Cerebellar nuclear complex (tissue), 1 donor: ENCODE results near the gene DMBX1.
A peak's percentile ranks its signal among the peaks of the same experiment; 100 is the strongest.

ENCODE experiments used
- DNase-seq, 2 experiments: peaks; one replicate each; lab custom pipeline; 2025; lab: John Stamatoyannopoulos, UW

Gene DMBX1

DNA sequence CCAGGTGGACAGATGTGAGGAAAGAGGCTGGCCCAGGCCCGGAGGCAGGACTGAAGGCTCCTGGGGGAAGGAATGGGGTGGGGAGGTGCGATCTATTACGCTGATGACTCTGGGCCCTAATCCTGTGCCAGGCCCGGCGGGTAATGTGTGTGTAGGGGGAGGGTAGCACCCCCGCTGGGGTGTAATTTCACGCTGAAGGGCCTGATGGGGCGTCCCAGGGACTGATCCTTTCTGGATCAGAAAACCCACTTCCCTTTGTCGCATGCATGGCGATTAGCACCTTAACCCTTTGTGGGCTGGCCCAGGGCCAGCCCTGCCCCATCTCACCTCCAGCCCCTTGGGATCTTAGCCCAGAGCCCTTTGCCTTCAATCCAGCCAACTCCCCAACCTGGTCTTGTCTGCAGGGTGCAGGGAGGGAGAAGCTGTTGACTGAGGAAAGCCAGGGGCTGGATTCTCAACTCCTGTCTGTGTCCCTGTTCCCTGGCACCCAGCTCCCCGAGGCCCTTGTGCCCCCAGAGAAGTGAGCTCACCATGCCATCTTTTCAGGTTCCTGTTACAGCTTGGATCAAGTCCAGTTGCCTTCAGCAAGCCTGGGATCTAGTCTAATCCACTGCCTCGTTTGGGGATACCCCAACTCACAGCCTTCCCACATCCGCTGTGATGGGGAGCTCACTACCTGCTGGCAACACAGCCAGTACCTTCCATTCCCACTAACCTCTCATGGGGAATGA is 35.8 kb downstream of the DMBX1 start:
- no peak for DNase-seq

DNA sequence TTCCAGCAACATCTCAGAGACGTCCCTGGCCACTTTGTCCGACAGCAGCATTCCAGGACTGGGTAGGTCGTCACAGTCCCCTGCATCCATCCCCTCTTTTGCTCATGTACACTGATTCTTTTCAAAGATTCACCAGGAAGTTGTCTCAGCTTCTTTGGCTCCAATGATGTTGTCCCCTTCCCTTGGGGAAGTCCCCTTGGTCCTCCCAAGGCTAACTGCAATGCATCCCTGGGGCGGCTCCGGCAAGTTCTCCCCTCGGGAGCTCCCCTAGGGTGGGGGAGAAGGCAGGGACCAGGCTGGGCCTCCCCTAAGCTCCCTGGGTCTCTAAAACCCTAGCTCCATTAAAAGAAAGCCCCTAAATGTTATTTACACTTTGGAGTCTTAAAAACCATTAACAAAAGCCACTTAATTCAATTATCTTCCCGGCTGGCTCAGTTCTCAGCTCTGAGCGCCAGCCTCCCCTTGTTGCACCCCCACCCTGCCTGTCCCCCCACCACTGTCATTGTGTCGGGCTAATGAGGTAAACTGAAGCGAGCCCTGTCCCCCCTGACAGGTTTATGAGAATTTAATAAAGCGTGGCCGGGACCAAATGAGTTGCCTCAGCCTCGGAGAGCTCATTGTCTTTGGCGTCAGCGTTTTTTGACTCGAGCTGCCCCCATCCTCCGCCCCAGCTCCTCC is 36.5 kb downstream of the DMBX1 start:
- no peak for DNase-seq

DNA sequence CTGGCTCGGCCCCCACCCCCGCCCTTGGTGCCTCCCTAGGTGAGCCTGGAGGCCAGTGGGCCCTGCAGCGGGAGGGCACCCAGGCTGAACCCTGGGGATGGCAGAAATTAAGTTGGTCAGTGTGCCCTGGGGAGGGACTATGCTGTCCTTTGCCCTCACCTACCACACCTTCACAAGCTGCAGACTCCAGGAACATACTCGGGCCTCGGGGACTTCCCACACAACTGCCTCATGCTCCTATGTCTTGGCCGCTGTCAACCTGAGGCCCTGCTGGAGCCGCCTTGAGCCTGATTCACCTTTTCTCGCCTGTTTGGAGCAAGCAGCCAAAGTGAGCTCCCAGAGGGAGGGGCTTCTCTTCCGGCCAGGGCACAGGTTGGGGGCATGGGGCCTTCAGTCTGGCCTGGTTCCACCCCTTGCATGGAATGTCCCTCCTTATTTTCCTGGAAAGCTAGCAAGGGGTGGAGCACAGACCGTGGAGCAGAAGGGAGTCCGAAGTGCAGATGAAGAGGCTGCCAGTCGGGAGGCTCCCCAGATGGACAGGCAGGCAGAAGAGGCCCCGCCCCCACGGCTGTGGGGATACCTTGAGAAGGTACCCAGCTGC is 37.2 kb downstream of the DMBX1 start:
- no peak for DNase-seq

DNA sequence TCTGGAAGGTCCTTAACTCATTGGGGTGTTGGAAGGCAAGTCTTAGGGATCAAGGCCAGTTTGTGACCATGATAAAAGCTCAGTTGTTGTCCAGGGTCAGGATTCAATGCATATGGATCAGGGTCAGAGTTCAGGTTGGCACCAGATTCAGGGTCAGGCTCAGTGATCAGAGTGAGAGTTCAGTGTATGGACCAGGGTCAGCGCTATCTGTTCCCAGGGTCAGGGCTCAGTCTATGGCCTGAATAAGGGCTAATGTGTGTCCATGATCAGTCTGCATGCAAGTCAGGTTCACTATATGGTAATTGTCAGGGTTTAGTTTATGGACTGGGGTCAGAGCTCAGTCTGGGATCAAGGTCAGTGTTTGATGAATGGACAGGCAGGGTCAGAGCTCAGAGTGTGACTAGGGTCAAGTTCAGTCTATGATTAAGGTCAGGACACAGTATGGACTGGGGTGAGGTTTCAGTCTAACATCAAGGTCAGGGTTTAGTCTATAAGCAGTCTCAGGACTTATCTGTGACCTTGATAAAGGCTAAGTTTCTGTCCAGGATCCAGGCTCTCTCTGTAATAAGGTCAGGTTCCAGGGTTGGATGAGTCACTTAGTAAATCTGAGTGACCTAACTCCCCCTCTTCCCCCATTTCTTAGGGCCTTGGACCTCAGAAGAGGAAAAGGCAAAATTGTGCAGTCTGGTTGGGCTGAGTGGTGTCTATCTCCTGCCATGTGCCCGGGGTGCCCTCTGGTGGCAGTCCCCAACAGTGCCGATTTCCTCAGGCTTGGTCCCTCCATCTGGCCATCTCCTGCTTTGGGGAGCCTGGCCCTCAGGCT is 38.0 kb downstream of the DMBX1 start:
- DNase-seq: peak; percentile 17 to 18

DNA sequence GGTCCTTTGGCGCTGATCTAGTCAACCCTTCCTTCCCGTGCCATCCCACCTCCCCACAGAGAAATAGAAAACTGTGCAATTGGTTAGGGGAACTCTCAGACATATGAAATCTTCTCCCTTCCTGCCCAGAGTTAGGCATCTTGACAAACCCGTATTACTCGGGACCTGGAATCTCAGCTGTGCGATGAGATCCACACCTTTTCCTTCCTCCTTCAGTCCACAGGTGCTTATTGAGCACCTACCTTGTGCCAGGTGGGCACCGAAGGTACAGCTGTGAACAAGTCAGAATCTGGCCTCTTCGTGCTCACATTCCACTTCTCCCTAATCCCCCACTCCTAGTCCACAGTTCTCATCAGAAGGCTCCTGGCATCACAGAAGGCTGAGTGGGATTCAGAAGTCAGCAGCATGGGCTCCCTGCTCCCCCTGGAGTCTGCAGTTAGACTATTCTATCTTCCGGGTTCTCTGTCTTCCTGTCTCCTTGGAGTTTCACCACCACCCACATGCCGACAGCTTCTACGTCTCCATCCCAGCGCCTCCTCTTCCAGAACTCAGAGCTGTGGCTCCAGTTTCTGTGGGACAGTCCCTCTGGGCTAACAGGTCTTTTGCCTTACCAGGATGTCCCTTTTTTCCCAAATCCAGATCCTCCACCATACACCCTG is 38.8 kb downstream of the DMBX1 start:
- no peak for DNase-seq

DNA sequence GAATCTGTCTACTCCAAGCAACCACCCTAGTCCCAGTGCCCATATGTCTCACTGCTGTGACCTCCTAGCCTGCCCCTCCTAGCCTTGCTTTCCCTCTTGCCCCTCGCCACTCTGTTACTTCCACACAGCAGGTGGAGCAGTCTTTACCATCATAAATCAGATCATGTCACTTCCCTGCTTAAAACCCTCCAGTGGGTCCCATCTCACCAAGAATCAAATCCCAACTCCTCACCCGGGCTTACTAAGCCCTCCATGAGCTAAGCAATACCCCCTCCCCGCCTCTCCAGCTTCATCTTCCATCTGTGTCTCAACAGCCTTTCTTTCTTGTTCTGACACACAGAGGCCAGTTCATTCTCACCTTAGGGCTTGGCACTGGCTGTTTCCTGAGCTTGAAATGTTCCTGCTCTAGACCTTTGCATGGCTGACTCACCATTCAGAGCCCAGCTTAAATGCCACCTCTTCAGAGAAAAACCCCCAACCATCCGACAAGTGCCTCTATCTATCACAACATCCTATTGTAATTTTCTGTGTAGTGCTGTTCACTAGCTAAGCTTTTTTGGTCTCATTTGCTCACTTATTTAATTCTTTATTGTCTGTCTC is 39.5 kb downstream of the DMBX1 start:
- no peak for DNase-seq

DNA sequence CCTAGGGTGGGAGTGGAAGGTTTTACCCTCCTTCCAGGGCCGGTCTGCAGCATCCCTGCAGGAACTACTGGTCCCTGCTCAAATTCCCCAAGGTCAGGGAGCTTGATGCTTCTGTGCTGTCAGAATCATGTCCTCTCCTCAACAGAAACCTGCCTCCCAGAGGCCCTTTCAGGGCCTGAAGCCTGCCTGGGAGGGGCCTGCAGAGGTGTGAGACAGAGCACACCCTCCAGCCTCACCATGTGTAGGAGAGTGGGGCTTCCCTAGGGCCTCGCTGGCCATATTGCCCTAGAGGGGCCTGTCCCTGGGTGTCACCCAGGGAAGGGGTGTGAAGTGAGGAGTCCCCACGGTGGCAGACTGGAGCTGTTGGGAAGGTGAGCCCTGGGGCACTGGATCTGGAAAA is 40.7 kb downstream of the DMBX1 start:
- no peak for DNase-seq

DNA sequence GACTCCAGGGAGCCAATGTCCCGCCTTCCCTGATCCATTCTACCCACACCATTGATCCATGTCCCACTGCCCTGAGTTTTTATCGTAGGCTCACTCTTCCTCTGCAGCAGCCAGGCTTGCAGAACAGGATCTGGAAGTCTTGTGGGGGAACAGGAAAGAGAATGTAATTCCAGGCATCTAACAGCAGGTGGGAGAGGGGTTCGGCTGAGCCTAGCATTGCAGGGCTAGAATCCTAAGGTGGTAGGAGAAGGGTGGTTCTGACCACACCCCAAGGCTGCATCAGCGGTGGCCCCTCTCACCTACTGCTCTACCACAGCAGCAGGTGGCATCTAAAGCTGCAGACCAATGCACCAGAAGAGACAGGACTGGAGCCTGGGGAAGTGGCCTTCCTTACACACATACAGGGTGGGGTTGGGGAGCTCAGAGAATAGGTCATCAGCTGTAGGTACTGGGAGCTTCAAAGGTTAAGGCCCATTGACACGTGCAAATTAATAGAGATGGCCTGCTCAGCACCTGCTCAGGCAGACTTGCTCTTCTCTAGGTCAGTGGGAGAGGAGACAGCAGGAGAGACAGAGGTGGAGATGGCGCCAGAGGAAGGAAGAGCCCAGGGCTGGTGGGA is 41.3 kb downstream of the DMBX1 start:
- DNase-seq: no peak

DNA sequence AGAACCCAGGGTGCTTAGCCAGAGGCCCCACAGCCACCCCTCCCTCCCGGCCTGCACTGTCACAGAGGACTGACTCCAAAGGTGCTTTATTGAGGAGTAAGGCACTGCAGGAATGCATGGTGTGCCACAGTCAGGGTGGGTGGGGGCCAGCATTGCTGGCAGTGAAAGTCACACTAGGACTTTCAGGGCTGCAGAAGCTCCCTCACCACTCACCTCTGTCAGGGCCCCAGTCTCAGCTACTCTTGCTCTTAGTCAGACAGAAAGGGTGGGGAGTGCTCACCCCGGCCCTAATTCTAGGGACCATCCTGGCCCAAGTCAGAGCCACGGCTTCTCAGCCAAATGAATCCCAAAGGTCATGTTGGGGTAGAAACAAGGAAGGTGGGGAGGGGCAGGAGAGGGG is 42.5 kb downstream of the DMBX1 start:
- no peak for DNase-seq

DNA sequence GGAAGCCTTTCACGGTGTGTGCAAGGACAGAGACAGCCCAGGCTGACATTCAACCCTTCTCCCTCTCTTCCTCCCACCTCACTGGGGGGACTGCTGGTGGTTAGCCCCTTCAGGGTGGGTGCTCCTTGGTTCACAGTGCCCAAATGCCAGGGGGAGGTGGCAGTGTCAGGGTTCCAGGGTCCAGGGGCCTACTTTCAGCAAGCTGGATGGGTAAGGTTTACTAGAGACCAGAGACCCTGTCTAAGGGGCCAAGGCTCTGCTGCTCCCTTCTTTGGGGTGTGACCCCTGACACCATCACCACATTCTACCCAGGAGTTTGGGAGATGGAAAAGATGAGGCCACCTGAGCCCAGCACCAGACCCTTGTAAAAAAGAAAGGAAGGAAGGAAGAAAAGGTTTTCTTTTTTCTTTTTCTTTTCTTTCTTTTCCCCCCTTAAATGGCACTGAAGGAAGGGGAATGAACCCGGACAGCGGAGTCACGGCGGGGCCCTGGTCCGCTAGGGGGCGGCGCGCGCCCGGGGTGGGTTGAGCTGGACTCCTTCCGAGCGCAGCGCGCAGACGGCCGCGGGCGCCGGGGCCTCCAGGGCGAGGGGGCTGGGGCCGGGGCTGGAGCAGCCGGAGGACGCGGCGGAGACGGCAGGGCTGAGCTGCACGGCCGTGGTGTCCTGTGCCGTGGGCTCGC is 43.0 kb downstream of the DMBX1 start:
- DNase-seq: no peak

DNA sequence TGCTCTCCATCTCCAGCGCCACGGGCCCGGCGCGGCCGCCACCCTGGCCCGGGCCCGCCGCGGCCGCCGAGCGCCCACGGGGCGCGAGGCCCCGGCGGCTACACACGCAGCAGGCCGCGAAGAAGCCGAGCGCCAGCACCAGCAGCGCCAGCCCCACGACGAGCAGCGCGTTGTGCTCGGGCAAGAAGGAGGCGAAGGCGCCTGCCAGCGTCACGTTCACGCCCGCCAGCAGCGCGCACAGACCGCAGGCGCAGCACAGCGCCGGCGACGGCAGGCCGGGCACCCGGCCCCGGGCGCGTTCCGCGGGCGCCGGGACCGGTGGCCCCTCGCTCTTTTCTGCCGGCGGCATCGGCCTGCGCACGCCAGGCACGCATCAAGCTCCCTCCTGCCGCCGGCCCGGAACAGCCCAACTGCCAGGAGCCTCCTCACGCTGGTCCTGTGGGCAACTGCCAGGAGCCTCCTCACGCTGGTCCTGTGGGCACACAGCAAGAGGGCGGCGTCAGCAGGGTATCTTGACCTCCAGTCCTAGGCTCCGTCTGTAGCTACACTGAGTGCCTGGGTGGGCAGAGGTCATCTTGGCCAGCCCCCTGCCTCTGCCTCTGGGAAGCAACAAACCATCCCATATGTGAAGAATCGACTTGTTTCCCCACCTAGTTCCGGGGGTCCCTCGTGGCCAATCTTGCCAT is 43.7 kb downstream of the DMBX1 start:
- no peak for DNase-seq

DNA sequence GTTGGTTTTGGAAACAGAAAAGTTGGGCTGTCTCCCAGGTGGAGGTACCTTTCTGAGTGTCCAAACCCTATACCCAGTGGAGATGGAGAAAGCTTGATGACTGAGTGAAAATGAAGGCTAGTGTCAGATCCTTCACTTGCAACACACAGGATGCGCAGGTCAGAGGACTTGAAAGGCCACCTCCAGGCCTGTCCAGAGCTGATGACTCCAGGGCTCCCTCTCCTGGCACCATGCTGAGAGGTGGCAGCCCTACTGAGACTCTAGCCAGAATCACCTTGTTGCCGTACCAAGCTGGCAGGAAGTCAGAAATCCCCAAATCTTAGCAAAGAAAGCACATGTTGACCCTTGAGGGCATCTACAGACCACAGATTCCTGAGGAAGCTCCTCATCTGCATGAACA is 45.4 kb downstream of the DMBX1 start:
- no peak for DNase-seq

DNA sequence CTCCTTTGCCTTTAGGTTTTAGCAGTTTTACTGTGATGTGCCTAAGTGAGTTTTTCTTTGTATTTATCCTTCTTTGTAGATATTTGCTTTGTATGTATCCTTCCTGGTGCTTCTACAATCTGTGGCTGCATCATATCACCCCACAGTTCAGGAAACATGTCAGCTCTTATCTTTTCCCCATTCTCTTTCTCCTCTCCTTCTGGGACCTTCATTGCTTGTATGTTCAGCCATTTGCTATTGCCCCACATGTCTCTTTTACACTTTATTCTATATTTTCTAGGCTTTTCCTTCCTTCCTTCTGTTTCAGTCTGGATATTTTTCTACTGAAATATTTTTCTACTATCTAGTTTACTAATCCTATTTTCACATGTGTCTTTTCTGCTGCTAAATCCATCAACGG is 46.9 kb downstream of the DMBX1 start:
- DNase-seq: no peak

DNA sequence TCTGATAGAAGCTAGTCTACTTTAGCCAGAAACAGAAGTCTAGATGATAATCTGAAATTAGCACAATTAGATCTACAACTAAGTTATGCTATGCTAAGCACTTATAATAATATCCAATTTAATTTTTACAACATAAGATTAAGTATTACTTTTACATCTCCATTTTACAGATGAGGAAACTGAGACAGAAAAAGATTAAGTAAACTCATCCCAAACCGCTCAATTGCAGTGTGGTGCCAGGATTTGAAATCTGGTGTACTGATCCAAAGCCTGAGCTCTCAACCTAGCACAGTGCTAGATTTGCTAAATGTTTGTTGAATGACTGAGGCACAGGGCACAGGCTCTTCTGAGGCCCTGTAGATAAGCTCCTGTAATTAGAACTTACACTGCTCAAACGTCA is 48.0 kb downstream of the DMBX1 start:
- no peak for DNase-seq

DNA sequence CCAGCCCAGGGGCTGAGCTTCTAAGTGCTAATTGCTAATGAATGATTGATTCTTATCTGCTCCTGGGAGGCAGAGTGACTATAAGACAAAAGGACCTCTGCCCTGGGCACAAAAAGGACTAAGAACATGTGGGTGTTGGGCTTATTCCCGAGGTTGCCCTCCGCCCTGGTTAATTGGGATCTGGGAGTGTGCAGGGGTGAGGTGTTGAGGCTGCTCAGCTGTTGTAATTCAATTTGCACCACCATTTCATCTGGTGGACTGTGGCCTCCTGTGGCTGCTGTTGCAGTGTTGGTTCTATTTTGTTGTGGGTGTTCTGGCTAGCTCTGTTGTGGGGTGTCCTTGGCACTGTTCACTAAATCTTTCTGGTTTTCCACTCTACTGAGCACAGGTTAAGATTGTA is 48.5 kb downstream of the DMBX1 start:
- no peak for DNase-seq
